ENCODE results near the gene MYO1D. TPM values are rescaled to one million over a fixed set of nuclear protein-coding genes. Genes with fewer than 3 reads are reported as not detected.

Gene MYO1D
- total RNA-seq, 1 experiment from 2014 or later = 35.7 TPM

- no peak for ATAC-seq
- Histone ChIP-seq H4K20me1 (ENCODE audit: insufficient read depth) (no peaks in the 10 kb centered on the region), H3K9ac (ENCODE audit: low read length) (no peak overlapping the region), H3K4me3 (replicated peaks in 1 of 2; ENCODE audit: low read depth in 1 of 2, low read length in 2 of 2) (no peak overlapping the region), H3K36me3 (ENCODE audit: control insufficient read depth in 1 of 2, insufficient read depth in 2 of 2, low read length in 2 of 2) (no peaks in the 10 kb centered on the region), H3K4me2 (ENCODE audit: low read length) (no peak overlapping the region), H3K79me2 (ENCODE audit: insufficient read depth, low read length) (no peaks in the 10 kb centered on the region), H3K27me3 (ENCODE audit: insufficient read depth, low read length) (no peaks in the 10 kb centered on the region), H3K9me2 (ENCODE audit: insufficient read depth) (no peaks in the 10 kb centered on the region), H2AFZ (ENCODE audit: low read depth, low read length, poor library complexity, severe bottlenecking) (no peak overlapping the region), H3K27ac (ENCODE audit: low read depth, low read length) (no peak overlapping the region), H3K4me1 (ENCODE audit: control insufficient read depth in 1 of 2, insufficient read depth in 2 of 2, low read length in 2 of 2) (peaks cover 0 to 9% of the 10 kb centered on the region in 2 experiments; a peak in 1 of 4 replicates), H3K9me3 (ENCODE audit: control insufficient read depth in 1 of 2, insufficient read depth in 1 of 2, low read depth in 1 of 2, low read length in 2 of 2) (no peaks in the 10 kb centered on the region)
- POLR2A ChIA-PET = no interaction called here
- RAD21 ChIA-PET (ENCODE audit: low non-redundant PET in 1 of 2, low total read pairs in 2 of 2, uncharacterized antibody in 2 of 2, unreplicated experiment in 2 of 2) = no interaction called here
- intact Hi-C loops (cut with micrococcal nuclease) = no loop called here
- DNase-seq (ENCODE audit: low read depth, low spot score) = no peak
- TF ChIP-seq EZH2 (IDR thresholded peaks at IDR 0.05) (no peak), ZNF274 (IDR thresholded peaks at IDR 0.05; ENCODE audit: low read depth, low read length) (no peak), POLR2AphosphoS5 (IDR thresholded peaks at IDR 0.05; ENCODE audit: low read depth, low read length) (no peak), TCF7L2 (IDR thresholded peaks at IDR 0.05; ENCODE audit: borderline replicate concordance, extremely low read depth, insufficient read depth, insufficient read length) (no peak), CEBPB (IDR thresholded peaks at IDR 0.05; ENCODE audit: low read depth) (no peak), ATF3 (IDR thresholded peaks at IDR 0.05) (no peak), MAX (IDR thresholded peaks at IDR 0.05) (no peak), CBX3 (IDR thresholded peaks at IDR 0.05; ENCODE audit: low read depth) (no peak), JUND (IDR thresholded peaks at IDR 0.05) (no peak), EGR1 (IDR thresholded peaks at IDR 0.05; ENCODE audit: low read depth) (no peak), POLR2A (IDR thresholded peaks at IDR 0.05; ENCODE audit: borderline replicate concordance, extremely low read depth, insufficient read depth, insufficient read length) (no peak), ZBTB33 (IDR thresholded peaks at IDR 0.05; ENCODE audit: extremely low read depth, insufficient replicate concordance, low read length) (no peak), REST (IDR thresholded peaks at IDR 0.05; ENCODE audit: low read depth) (no peak), FOSL1 (IDR thresholded peaks at IDR 0.05; ENCODE audit: low read depth) (no peak), YY1 (IDR thresholded peaks at IDR 0.05; ENCODE audit: extremely low read depth, insufficient replicate concordance, low read depth, low read length) (no peak), RAD21 (IDR thresholded peaks at IDR 0.05; ENCODE audit: low read depth) (no peak), SP1 (IDR thresholded peaks at IDR 0.05; ENCODE audit: low read depth) (no peak), SRF (IDR thresholded peaks at IDR 0.05; ENCODE audit: low read depth) (no peak), CTCF (IDR thresholded peaks at IDR 0.05 in 2 of 3, conservative IDR thresholded peaks at IDR 0.05 in 1 of 3; ENCODE audit: borderline replicate concordance in 1 of 3, insufficient read depth in 1 of 3, low read depth in 2 of 3, low read length in 2 of 3) (no peak)
- CTCF ChIA-PET = no interaction called here
- no TSS peak for BruUV-seq (replicated peaks)
Measured at GRCh38 chr17:32549559-32549958, 327.4 kb downstream of the MYO1D start.

Data from HCT116 (cell line).